HEK293 (cell line): ENCODE results near the gene ABT1.
A peak's percentile ranks its signal among the peaks of the same experiment; 100 is the strongest.

Experiments used
- CTCF ChIA-PET: fragments of 350-600 bp; formaldehyde crosslinking; extraction: SDS; loops from one replicate; lab custom pipeline; 2021; ENCODE audit warnings: antibody characterized with exemption; lab: Yijun Ruan, JAX
- POLR2A ChIA-PET: fragments of 300-600 bp; formaldehyde crosslinking; extraction: SDS; loops from one replicate; lab custom pipeline; 2020; ENCODE audit warnings: antibody characterized with exemption, inconsistent platforms; lab: Yijun Ruan, JAX
- H3K27ac ChIP-seq: fragments of 200-500 bp; sonication (Bioruptor generic); 2 replicates; pipeline ENCODE4 v1.5.1; 2014; ENCODE audit warnings: low read depth, low read length, control low read depth, inconsistent platforms; ENCODE audit errors: extremely low read depth
- H3K36me3 ChIP-seq, 2 experiments: fragments of 200-500 bp in 1 of 2; sonication (Bioruptor generic) in 1 of 2; 1 replicate in 1 of 2; 2 replicates in 1 of 2; pipeline ENCODE4 v1.5.1; 2014 to 2017; ENCODE audit warnings: inconsistent platforms in 2 of 2, low read length in 2 of 2; ENCODE audit not compliant: control insufficient read depth in 2 of 2, insufficient read depth in 1 of 2
- H3K4me1 ChIP-seq: fragments of 200-500 bp; sonication (Bioruptor generic); 2 replicates; pipeline ENCODE4 v1.5.1; 2014; ENCODE audit warnings: mild to moderate bottlenecking, low read length, inconsistent platforms; ENCODE audit not compliant: control insufficient read depth, insufficient read depth
- H3K4me3 ChIP-seq: 2 replicates; pipeline ENCODE4 v1.5.1; 2011; ENCODE audit warnings: low read depth, mild to moderate bottlenecking, control low read depth, low read length, moderate library complexity
- H3K9me3 ChIP-seq: fragments of 200-500 bp; sonication (Bioruptor generic); 2 replicates; pipeline ENCODE4 v1.5.1; 2014; ENCODE audit warnings: low read depth, low read length, inconsistent platforms; ENCODE audit not compliant: control insufficient read depth, insufficient read depth
- BCL11B ChIP-seq: fragments of 450-650 bp; formaldehyde crosslinking; IDR thresholded peaks from 2 replicates; pipeline ENCODE4 v1.5.1; 2016; ENCODE audit warnings: low read depth, missing biosample characterization, missing genetic modification characterization
- EGR2 ChIP-seq: fragments of 450-650 bp; formaldehyde crosslinking; IDR thresholded peaks from 2 replicates; pipeline ENCODE4 v1.5.1; 2016; ENCODE audit warnings: low read depth, missing biosample characterization, missing genetic modification characterization
- ELK4 ChIP-seq: IDR thresholded peaks from 2 replicates; pipeline ENCODE4 v1.6.1; 2011; ENCODE audit warnings: mild to moderate bottlenecking, low read depth, low read length, borderline replicate concordance
- GLI4 ChIP-seq: fragments of 450-650 bp; formaldehyde crosslinking; IDR thresholded peaks from 2 replicates; pipeline ENCODE4 v1.5.1; 2016; ENCODE audit warnings: missing biosample characterization, missing genetic modification characterization
- HOXA7 ChIP-seq: sonication (generic); formaldehyde crosslinking; IDR thresholded peaks from 2 replicates; pipeline ENCODE4 v1.8.1; 2022; ENCODE audit warnings: missing genetic modification reagents, borderline replicate concordance
- ZBTB11 ChIP-seq: fragments of 450-650 bp; formaldehyde crosslinking; conservative IDR thresholded peaks from 2 replicates; pipeline ENCODE4 v1.5.1; 2016; ENCODE audit warnings: low read depth, missing biosample characterization, missing genetic modification characterization
- ZBTB20 ChIP-seq: fragments of 450-650 bp; formaldehyde crosslinking; IDR thresholded peaks from 2 replicates; pipeline ENCODE4 v1.5.1; 2016; ENCODE audit warnings: missing biosample characterization, missing genetic modification characterization
- ZBTB8A ChIP-seq: fragments of 450-650 bp; formaldehyde crosslinking; IDR thresholded peaks from 2 replicates; pipeline ENCODE4 v1.5.1; 2016; ENCODE audit warnings: missing biosample characterization, missing genetic modification characterization
- ZNF169 ChIP-seq: fragments of 450-650 bp; formaldehyde crosslinking; IDR thresholded peaks from 2 replicates; pipeline ENCODE4 v1.5.1; 2016; ENCODE audit warnings: missing biosample characterization, missing genetic modification characterization
- ZNF202 ChIP-seq: fragments of 450-650 bp; formaldehyde crosslinking; IDR thresholded peaks from 2 replicates; pipeline ENCODE4 v1.5.1; 2016; ENCODE audit warnings: missing biosample characterization, missing genetic modification characterization, borderline replicate concordance
- ZNF214 ChIP-seq: fragments of 450-650 bp; formaldehyde crosslinking; IDR thresholded peaks from 2 replicates; pipeline ENCODE4 v1.5.1; 2017; ENCODE audit warnings: missing biosample characterization, mild to moderate bottlenecking, missing genetic modification characterization, borderline replicate concordance
- ZNF341 ChIP-seq: fragments of 450-650 bp; formaldehyde crosslinking; IDR thresholded peaks from 2 replicates; pipeline ENCODE4; 2016; ENCODE audit warnings: low read depth, missing biosample characterization, missing genetic modification characterization
- ZNF366 ChIP-seq: fragments of 450-650 bp; formaldehyde crosslinking; conservative IDR thresholded peaks from 2 replicates; pipeline ENCODE4 v1.5.1; 2016; ENCODE audit warnings: missing biosample characterization, missing genetic modification characterization
- ZNF394 ChIP-seq: fragments of 450-650 bp; formaldehyde crosslinking; IDR thresholded peaks from 2 replicates; pipeline ENCODE4 v1.5.1; 2016; ENCODE audit warnings: missing biosample characterization, missing genetic modification characterization, mild to moderate bottlenecking, moderate library complexity, borderline replicate concordance
- ZNF423 ChIP-seq: fragments of 450-650 bp; formaldehyde crosslinking; IDR thresholded peaks from 2 replicates; pipeline ENCODE4 v1.5.1; 2016; ENCODE audit warnings: missing biosample characterization, missing genetic modification characterization
- ZNF521 ChIP-seq: fragments of 450-650 bp; formaldehyde crosslinking; IDR thresholded peaks from 2 replicates; pipeline ENCODE4 v1.5.1; 2017; ENCODE audit warnings: missing biosample characterization, mild to moderate bottlenecking, missing genetic modification characterization
- ZNF560 ChIP-seq: fragments of 450-650 bp; formaldehyde crosslinking; IDR thresholded peaks from 2 replicates; pipeline ENCODE4 v1.5.1; 2017; ENCODE audit warnings: missing biosample characterization, missing genetic modification characterization, borderline replicate concordance
- ZNF585B ChIP-seq: fragments of 450-650 bp; formaldehyde crosslinking; IDR thresholded peaks from 2 replicates; pipeline ENCODE4 v1.5.1; 2016; ENCODE audit warnings: missing biosample characterization, missing genetic modification characterization
- ZNF624 ChIP-seq: fragments of 450-650 bp; formaldehyde crosslinking; IDR thresholded peaks from 2 replicates; pipeline ENCODE4 v1.5.1; 2017; ENCODE audit warnings: missing biosample characterization, missing genetic modification characterization
- ZNF664 ChIP-seq: fragments of 450-650 bp; formaldehyde crosslinking; IDR thresholded peaks from 2 replicates; pipeline ENCODE4 v1.5.1; 2016; ENCODE audit warnings: missing biosample characterization, missing genetic modification characterization
- ZNF776 ChIP-seq: fragments of 450-650 bp; formaldehyde crosslinking; IDR thresholded peaks from 2 replicates; pipeline ENCODE4 v1.5.0; 2017; ENCODE audit warnings: missing biosample characterization, missing genetic modification characterization, borderline replicate concordance
- ZNF777 ChIP-seq: fragments of 450-650 bp; formaldehyde crosslinking; IDR thresholded peaks from 2 replicates; pipeline ENCODE4 v1.5.1; 2017; ENCODE audit warnings: missing biosample characterization, missing genetic modification characterization, borderline replicate concordance
- ZSCAN16 ChIP-seq: fragments of 450-650 bp; formaldehyde crosslinking; IDR thresholded peaks from 2 replicates; pipeline ENCODE4 v1.5.1; 2016; ENCODE audit warnings: missing biosample characterization, missing genetic modification characterization

Gene ABT1

GRCh38 chr6:26588965-26589364, 7.8 kb upstream of the ABT1 start:
- POLR2A ChIA-PET = interaction anchor here (0.9 kb wide), 1 partner anchor 32 kb away, joined by 6 read pairs; no protein-coding TSS in a partner anchor
- no peaks in the 10 kb centered on the region for H3K9me3 ChIP-seq
- CTCF ChIA-PET = no interaction called here
- H3K36me3 ChIP-seq = no peaks in the 10 kb centered on the region
- H3K27ac ChIP-seq = no peak overlapping the region
- TF ChIP-seq ZNF777 (tag by site-specific recombination) (no peak), ZBTB20 (tag by site-specific recombination) (no peak), ZNF521 (no peak), ZNF214 (tag by site-specific recombination) (no peak), ZBTB11 (tag by site-specific recombination) (no peak), ZNF423 (no peak), HOXA7 (no peak), ZNF202 (tag by site-specific recombination) (no peak), GLI4 (no peak), ZNF560 (tag by site-specific recombination) (no peak), ZNF624 (no peak), EGR2 (tag by site-specific recombination) (no peak), ZNF776 (tag by site-specific recombination) (no peak), ZBTB8A (no peak), ZNF394 (tag by site-specific recombination) (no peak), BCL11B (no peak), ZNF169 (no peak), ZNF366 (no peak), ZNF585B (no peak), ELK4 (no peak)
- TF ChIP-seq, all 188 proteins: peak for 0
- Histone ChIP-seq H3K4me1 (no peaks in the 10 kb centered on the region), H3K4me3 (no peak overlapping the region)

- no peak overlapping the region for H3K27ac ChIP-seq
- H3K4me3 ChIP-seq = no peak overlapping the region
- no peaks in the 10 kb centered on the region for H3K36me3 ChIP-seq
- POLR2A ChIA-PET = interaction anchor here (0.6 kb wide), 1 partner anchor 1205 kb away, joined by 4 read pairs; no protein-coding TSS in a partner anchor
- no peak for TF ChIP-seq ZNF341 (tag by site-specific recombination)
- TF ChIP-seq ZSCAN16 (tag by site-specific recombination) = peak; percentile 74; the same call in 1 of the 2 replicates
- no peak for TF ChIP-seq ZNF664
- no peak for TF ChIP-seq ZNF366
- no peaks in the 10 kb centered on the region for H3K9me3 ChIP-seq
- peaks cover 2% of the 10 kb centered on the region; the same call in 1 of the 2 replicates for H3K4me1 ChIP-seq
- CTCF ChIA-PET = interaction anchor here (0.7 to 6.0 kb wide), 3 partner anchors 17 to 462 kb away, joined by 3 to 152 read pairs (median 48); no protein-coding TSS in a partner anchor
Measured at GRCh38 chr6:26592649-26593048, 4.1 kb upstream of the ABT1 start.
